NCI-H2029 (cell line): ENCODE measurements around the gene BTBD2.

Experiments
- DNase-seq: peaks from one replicate; lab custom pipeline; 2025; lab: John Stamatoyannopoulos, UW

The BTBD2 gene

DNA sequence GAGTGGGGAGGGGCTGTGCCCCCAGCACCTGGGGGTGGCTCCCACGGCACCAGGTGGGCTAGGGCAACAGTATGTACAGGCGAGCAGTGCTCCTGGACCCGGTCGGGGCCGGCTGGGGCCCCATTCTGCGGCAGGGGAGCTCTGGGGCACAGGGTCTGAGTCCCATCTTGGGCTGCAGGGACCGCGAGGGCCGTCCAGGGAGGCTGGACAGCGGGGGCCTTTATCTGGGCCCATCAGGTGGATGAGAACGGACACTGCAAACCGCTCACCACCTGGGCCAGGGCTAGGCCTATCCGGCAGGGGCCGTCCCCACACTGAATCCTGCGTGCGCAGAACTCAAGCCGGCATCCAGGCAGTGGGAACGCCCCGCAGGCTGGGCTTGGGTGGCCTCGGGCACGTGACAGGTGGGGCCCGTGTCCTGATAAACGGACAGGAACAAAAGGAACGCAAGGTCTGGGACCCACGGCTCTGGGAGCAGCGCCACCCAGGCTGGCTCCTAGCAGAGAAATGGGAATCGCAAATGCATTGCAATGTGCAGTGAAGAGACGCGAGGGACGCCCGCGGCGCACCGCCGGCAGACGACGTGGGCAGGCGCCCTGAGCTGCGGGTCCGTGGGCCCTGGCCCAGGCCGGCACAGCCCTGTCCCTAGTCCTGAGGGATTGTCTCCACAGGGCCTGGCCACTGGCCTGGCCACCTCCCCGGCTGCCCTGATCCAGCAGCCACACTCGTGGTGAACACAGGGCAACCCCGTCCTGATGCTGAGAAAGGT is 29.7 kb downstream of the BTBD2 start:
- no peak for DNase-seq

GRCh38 chr19:1984357-1984756 is 31.2 kb downstream of the BTBD2 start:
- no peak for DNase-seq

DNA sequence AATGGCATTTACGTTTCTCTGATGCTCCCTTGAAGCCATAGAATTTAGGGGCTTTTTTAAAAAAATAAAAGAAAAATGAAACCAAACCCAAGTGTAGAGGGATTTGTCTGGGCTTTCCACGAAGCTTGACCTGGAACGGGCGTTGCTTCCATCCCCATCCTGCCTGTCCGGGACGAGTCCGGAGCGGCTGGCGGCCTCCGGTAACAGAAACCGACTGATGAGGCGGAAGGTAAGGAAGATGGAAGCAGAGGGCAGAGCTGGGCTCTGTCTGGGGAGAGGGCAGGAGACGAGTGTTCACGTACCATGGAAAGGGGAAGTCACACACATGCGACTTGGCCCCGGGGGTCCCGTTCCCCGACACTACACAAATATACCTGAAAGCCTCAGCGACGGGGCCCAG is 34.3 kb downstream of the BTBD2 start:
- DNase-seq: no peak

GRCh38 chr19:1980809-1981181 is 34.7 kb downstream of the BTBD2 start:
- DNase-seq: no peak

DNA sequence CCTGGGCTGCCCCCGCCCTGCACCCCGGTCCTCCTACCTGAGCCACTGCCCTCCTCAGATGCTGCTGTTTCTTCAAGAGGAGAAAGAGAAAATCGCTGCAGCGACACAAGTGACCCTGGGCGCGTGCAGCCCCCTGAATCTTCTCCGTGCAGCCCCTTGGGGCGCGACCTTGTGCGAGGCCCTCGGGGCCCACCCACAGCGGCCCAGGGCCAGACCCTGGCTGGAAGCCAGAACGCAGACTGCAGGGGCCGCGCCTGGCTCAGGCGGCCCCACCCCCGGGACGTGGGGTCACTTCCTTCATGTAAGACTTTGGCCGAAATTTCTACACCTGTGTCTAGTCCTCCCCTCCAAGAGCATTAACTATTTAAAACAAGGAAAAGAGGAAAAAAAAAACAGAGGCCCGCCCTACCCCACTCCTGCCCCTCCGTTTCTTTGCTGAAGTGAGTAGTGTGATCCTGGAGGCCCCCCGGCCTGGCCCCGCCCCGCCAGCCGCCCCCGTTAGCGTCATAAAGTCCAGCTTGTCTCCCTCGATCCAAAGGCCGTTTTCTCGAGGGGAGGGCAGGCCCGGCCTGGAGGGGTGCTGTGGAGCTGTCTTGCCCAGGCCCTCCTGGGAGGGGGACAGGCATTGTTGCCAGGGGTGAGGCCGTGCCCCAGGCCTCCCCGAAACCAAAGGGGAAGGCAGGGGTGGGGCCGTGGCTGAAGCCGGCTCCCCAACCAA is 35.3 kb downstream of the BTBD2 start:
- no peak for DNase-seq

DNA sequence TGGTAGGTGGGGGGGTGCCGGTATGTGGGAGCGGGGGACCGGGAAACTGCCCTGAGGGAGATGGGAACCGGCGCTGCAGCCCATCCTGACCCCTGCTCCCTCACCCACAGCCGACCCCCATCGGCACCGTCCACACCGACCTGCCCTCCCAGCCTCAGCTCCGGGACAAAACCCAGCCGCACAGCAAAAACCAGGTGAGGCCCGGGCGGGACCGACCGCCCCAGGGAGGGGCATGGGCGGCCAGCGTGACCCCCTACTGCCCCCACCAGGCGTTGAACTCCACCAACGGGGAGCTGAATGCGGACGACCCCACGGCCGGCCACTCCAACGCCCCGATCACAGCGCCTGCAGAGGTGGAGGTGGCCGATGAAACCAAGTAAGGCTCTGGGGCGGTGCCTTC is 35.9 kb downstream of the BTBD2 start:
- DNase-seq: no peak

GRCh38 chr19:1979017-1979416 is 36.5 kb downstream of the BTBD2 start:
- DNase-seq: no peak

- no peak for DNase-seq
Measured at GRCh38 chr19:1978346-1978894, 37.1 kb downstream of the BTBD2 start.

DNA sequence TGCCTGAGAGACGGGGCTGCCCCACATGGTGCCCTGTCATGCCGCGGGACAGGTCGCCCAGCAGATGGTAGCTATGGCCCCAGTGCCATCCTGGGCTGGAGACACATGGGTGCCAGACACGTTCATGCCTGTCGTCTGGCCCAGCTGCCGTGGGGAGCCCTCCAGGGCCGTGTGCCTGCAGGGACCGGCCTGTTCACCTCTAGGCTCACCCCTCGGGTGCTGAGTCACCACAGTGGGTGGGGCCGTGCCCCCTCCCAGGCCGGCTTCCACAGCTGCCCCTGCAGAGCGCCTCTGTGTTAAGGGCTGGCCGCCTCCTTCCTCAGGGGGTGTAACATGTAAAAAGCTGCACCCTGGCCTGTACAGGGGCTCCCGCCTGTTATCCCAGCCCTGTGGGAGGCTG is 38.4 kb downstream of the BTBD2 start:
- no peak for DNase-seq

DNA sequence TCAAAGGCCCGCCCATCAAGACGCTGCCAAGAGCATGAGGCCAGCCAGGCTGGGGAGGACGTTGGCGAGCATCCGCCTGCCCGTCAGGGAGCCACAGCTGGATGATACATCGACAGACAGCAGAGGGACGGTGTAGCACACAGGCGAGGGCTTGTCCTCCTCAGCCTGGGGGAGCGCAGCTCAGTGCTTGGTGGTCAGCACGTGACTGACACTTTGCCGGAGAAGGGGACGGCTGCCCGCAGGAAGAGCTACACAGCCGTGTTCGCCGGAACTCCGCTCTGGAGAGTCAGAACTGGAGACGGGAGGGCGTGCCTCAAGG is 40.4 kb downstream of the BTBD2 start:
- DNase-seq: no peak

DNA sequence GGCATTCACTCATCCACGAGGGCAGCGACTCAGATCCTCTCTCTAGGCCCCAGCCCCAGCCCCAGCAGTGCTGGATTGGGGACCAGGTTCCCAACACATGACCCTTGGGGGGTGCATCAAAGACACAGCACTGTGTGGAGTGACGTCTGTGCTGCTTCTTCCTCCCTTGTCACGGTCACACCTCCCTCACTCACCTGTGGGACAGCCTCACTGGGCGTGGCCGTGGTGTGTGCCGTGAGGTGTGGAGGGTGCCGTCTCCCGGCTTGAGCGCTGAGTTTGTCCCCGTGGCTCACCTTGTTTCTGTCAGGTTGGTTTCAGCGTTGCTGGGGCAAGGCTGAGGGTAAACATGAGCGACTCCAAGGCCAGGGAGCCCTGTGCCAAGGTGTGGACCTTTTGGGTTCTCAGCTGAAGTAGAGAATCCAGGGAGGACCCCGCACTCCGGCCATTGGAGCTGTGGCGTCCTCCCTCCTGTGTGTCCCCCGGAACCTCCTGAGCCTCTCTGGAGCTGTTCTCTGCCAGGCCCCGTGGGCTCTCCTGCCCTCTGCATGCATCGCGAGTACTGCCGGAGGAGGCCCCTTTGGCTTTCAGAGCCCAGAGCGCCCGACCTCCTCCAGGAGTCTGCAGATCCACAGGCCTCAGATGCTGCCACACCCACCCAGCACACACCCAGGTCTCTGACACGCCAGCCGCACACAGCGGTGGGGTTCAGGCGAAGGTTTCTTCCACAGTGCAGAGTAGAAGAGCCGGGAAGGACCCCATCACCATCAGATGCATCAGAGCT is 40.9 kb downstream of the BTBD2 start:
- no peak for DNase-seq

DNA sequence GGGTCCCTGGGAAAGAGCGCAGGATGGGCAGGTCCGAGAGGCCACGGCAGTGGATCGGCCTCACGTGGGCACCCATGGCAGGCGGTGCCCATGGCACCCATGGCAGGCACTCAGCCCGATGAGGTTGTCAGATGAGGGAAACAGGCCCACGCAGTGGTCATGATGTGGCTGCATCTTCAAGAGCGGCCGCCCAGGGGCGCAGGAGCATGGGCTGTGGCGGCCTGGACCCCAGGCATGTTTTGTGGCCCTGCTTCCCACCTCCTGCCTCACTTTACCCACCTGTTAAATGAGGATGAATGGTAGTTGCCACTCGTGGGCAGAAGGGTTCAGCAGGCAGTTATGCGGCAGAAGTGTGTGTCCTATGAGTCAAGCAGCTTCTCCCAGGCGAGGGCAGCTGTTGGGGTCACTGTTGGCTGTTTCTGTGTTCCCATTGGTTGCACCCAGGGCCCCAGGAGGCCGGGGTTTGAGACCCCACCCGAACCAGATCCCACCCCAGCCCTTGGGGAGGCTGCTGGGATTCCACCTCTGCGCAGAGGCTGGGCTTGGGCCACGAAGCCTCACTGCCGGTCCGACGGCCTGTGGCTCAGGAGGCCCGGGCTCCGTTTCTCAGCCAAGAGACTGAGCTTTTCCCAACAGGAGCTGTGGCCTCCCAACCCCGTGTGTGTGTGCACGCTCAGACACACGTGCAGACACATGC is 44.6 kb downstream of the BTBD2 start:
- no peak for DNase-seq

- no peak for DNase-seq
Measured at GRCh38 chr19:1970003-1970805, 45.3 kb downstream of the BTBD2 start.

DNA sequence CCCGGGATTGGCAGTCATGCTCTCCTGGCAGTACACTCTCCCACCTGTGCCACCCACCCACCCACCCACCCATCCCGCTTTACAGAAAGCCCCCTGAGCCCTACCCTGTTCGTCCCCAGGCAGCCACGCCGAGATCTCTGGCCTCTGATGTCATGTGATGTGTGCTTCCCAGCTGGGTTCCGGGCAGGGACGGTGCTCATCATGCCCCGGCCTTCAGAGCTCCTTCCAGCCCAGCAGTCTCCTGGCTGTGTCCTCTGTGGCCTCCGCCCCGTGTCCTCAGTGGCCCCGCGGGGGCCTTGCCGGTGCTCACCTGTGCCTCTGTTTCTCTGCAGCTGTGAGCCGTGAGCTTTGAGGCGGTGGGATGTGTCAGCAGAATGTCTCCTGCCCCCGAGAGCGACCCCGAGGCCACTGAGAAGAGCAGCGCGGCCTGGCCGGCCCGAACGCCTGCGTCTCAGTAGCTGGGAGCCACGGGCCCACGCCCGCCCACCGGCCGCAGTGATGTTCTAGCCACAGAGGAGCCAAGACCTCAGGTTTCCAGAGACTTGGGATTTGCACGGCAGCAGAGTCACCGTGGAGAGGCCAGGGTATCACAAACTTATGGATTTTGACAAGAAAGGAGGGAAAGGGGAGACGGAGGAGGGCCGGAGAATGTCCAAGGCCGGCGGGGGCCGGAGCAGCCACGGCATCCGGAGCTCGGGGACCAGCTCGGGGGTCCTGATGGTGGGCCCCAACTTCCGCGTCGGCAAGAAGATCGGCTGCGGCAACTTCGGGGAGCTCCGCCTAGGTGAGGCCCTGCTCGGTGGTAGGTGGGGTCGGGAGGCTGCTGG is 46.1 kb downstream of the BTBD2 start:
- DNase-seq: no peak

GRCh38 chr19:1968279-1969175 is 47.0 kb downstream of the BTBD2 start:
- no peak for DNase-seq

- DNase-seq: no peak
Measured at GRCh38 chr19:1967087-1967608, 48.4 kb downstream of the BTBD2 start.

DNA sequence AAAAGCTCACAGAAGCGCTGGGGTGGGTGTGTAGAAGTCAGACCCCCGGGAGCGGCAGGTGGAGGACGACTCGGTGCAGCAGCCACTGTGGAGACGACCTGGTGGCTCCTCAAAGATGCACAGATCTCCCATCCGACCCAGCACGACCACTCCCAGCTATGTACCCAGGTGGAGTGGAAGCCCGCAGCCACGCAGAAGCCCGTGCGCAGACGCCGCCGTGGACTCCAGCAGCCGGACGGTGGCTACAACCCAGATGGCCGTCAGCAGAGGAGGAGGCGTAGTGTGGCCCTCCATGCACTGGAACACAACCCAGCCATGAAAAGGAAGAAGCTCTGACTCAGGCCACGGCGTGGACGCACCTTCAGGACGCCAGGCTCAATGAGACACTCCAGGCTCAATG is 52.8 kb downstream of the BTBD2 start:
- no peak for DNase-seq

GRCh38 chr19:1961000-1961883 is 54.3 kb downstream of the BTBD2 start:
- no peak for DNase-seq
